HUDEP-2 (cell line): ENCODE measurements around the gene ANKK1.
A peak's percentile ranks its signal among the peaks of the same experiment; 100 is the strongest.

Experiments
- DNase-seq, 76 experiments: peaks; one replicate each; lab custom pipeline; 2025; ENCODE audit not compliant: unreplicated experiment in 76 of 76; lab: John Stamatoyannopoulos, UW

The ANKK1 gene

GRCh38 chr11:113387605-113388211, at the start of gene ANKK1:
Gene ANKK1 (plus strand): TSS chr11:113387779. CDS start chr11:113387885, 106 bp downstream.
- DNase-seq: no peak

- DNase-seq: no peak
Measured at GRCh38 chr11:113338730-113339129, 48.8 kb upstream of the ANKK1 start.

GRCh38 chr11:113339929-113340589, 47.5 kb upstream of the ANKK1 start:
- no peak for DNase-seq

- peak in 1 of 76 experiments; percentile 0 for DNase-seq
Measured at GRCh38 chr11:113341388-113342165, 46.0 kb upstream of the ANKK1 start.

GRCh38 chr11:113345978-113346377, 41.6 kb upstream of the ANKK1 start:
- DNase-seq: no peak

- no peak for DNase-seq
Measured at GRCh38 chr11:113349528-113349927, 38.1 kb upstream of the ANKK1 start.

- DNase-seq: no peak
Measured at GRCh38 chr11:113350336-113351067, 37.1 kb upstream of the ANKK1 start.

- no peak for DNase-seq
Measured at GRCh38 chr11:113351068-113351450, 36.5 kb upstream of the ANKK1 start.

- DNase-seq: no peak
Measured at GRCh38 chr11:113351480-113351879, 36.1 kb upstream of the ANKK1 start.

GRCh38 chr11:113356203-113356602, 31.4 kb upstream of the ANKK1 start:
- DNase-seq: no peak

- no peak for DNase-seq
Measured at GRCh38 chr11:113363406-113363805, 24.2 kb upstream of the ANKK1 start.

- no peak for DNase-seq
Measured at GRCh38 chr11:113363996-113364641, 23.5 kb upstream of the ANKK1 start.

- no peak for DNase-seq
Measured at GRCh38 chr11:113365895-113366294, 21.7 kb upstream of the ANKK1 start.

- no peak for DNase-seq
Measured at GRCh38 chr11:113369411-113369810, 18.2 kb upstream of the ANKK1 start.

GRCh38 chr11:113370634-113371033, 16.9 kb upstream of the ANKK1 start:
- peak in 7 of 76 experiments; percentile 6 to 38 (median 10) for DNase-seq

GRCh38 chr11:113372309-113372708, 15.3 kb upstream of the ANKK1 start:
- DNase-seq: no peak

GRCh38 chr11:113373306-113373705, 14.3 kb upstream of the ANKK1 start:
- DNase-seq: peak in 3 of 76 experiments; percentile 1 to 17 (median 5)

- peak in 24 of 76 experiments; percentile 1 to 48 (median 14) for DNase-seq
Measured at GRCh38 chr11:113373981-113374560, 13.5 kb upstream of the ANKK1 start.

- DNase-seq: no peak
Measured at GRCh38 chr11:113375402-113375801, 12.2 kb upstream of the ANKK1 start.

GRCh38 chr11:113376156-113376555, 11.4 kb upstream of the ANKK1 start:
- peak in 4 of 76 experiments; percentile 4 to 34 (median 18) for DNase-seq
